ENCODE data around the gene CCDC9B.

GRCh38 chr15:40320409-40320808, 20.3 kb downstream of the CCDC9B start:
- TF ChIP-seq CTCF (IDR thresholded peaks at IDR 0.05; ENCODE audit: borderline replicate concordance, extremely low read depth, low read length, poor library complexity, severe bottlenecking) (no peak), EZH2 (IDR thresholded peaks at IDR 0.05; ENCODE audit: borderline replicate concordance, low read depth, low read length, severe bottlenecking) (no peak)

Measured in DND-41 (cell line).